HepG2 (cell line): ENCODE results near the gene ERF. TPM values are rescaled to one million over a fixed set of nuclear protein-coding genes. Genes with fewer than 3 reads are reported as not detected.
A peak's percentile ranks its signal among the peaks of the same experiment; 100 is the strongest.

ENCODE experiments used
- FOSL2 ChIP-seq: sonication (generic); formaldehyde crosslinking; IDR thresholded peaks from 2 replicates; pipeline ENCODE4 v1.4.0; 2020; ENCODE audit warnings: missing genetic modification reagents
- JUNB ChIP-seq: sonication (generic); formaldehyde crosslinking; IDR thresholded peaks from 2 replicates; pipeline ENCODE4 v1.8.0; 2022; ENCODE audit warnings: missing genetic modification reagents, mild to moderate bottlenecking, borderline replicate concordance
- NPAS2 ChIP-seq: sonication (generic); formaldehyde crosslinking; IDR thresholded peaks from 2 replicates; pipeline ENCODE4 v1.8.0; 2022; ENCODE audit warnings: mild to moderate bottlenecking, missing genetic modification reagents, borderline replicate concordance
- NR2F1 ChIP-seq, 2 experiments: fragments of 450-650 bp in 1 of 2; formaldehyde crosslinking in 1 of 2; IDR thresholded peaks; 2 replicates each; pipeline versions ENCODE4 v1.5.0 to v1.6.1; 2016 to 2020; ENCODE audit warnings: mild to moderate bottlenecking in 1 of 2, missing compliant biosample characterization in 1 of 2, missing genetic modification reagents in 1 of 2, moderate library complexity in 1 of 2
- NR2F2 ChIP-seq: IDR thresholded peaks from 2 replicates; pipeline ENCODE4 v1.6.1; 2012; ENCODE audit warnings: low read depth, inconsistent platforms, borderline replicate concordance
- PHF20 ChIP-seq: sonication (generic); formaldehyde crosslinking; IDR thresholded peaks from 2 replicates; pipeline ENCODE4 v1.5.0; 2020; ENCODE audit warnings: mild to moderate bottlenecking, missing genetic modification reagents
- SP4 ChIP-seq: sonication (generic); formaldehyde crosslinking; IDR thresholded peaks from 2 replicates; pipeline ENCODE4 v1.8.1; 2023; ENCODE audit warnings: mild to moderate bottlenecking, missing genetic modification reagents
- STAG1 ChIP-seq: sonication (generic); formaldehyde crosslinking; IDR thresholded peaks from 2 replicates; pipeline ENCODE4 v1.4.0; 2020; ENCODE audit warnings: missing genetic modification reagents
- STAT5B ChIP-seq: sonication (generic); formaldehyde crosslinking; IDR thresholded peaks from 2 replicates; pipeline ENCODE4 v1.4.0; 2020; ENCODE audit warnings: missing genetic modification reagents
- TAF15 ChIP-seq: fragments of 200-400 bp; formaldehyde crosslinking; IDR thresholded peaks from one replicate; pipeline ENCODE4 v1.6.1; 2018; ENCODE audit warnings: mild to moderate bottlenecking, low read depth, low read length; ENCODE audit not compliant: poor library complexity, severe bottlenecking
- TCF12 ChIP-seq, 2 experiments: fragments of 450-650 bp in 1 of 2; sonication (generic) in 1 of 2; formaldehyde crosslinking in 1 of 2; IDR thresholded peaks; 2 replicates each; pipeline versions ENCODE4 v1.6.1 to v1.8.0; 2017 to 2022; ENCODE audit warnings: antibody characterized with exemption in 1 of 2, mild to moderate bottlenecking in 1 of 2, missing genetic modification reagents in 1 of 2, moderate library complexity in 1 of 2
- YEATS4 ChIP-seq: sonication (generic); formaldehyde crosslinking; IDR thresholded peaks from 2 replicates; pipeline ENCODE4 v1.4.0; 2020; ENCODE audit warnings: missing genetic modification reagents, borderline replicate concordance
- ZNF143 ChIP-seq: sonication (generic); formaldehyde crosslinking; IDR thresholded peaks from 2 replicates; pipeline ENCODE4 v1.4.0; 2020; ENCODE audit warnings: missing genetic modification reagents
- ZNF225 ChIP-seq: sonication (generic); formaldehyde crosslinking; IDR thresholded peaks from 2 replicates; pipeline ENCODE4 v1.4.0; 2020; ENCODE audit warnings: mild to moderate bottlenecking, missing genetic modification reagents
- ZNF607 ChIP-seq: sonication (generic); formaldehyde crosslinking; IDR thresholded peaks from 2 replicates; pipeline ENCODE4 v1.5.1; 2020; ENCODE audit warnings: missing genetic modification reagents, mild to moderate bottlenecking, borderline replicate concordance
- polyA plus RNA-seq, 8 experiments: library from polyadenylated mRNA; depleted of rRNA in 3 of 8; stranded (reverse) in 7 of 8; unstranded in 1 of 8; fragments of >200 nt; fragmentation: Illumina TruSeq in 4 of 8; extraction: Trizol in 4 of 8; gene quantifications; 2 replicates each; pipeline versions ENCODE4 v1.2.1 to v1.2.3, GENCODE V29; 2011 to 2016; ENCODE audit warnings: low read depth in 4 of 8, missing spikeins in 1 of 8, mixed read lengths in 1 of 8; ENCODE audit not compliant: insufficient read depth in 1 of 8
- total RNA-seq, 5 experiments: library from RNA; depleted of rRNA; stranded (reverse); fragments of >200 nt; fragmentation: Illumina TruSeq; extraction: Trizol; gene quantifications; 2 replicates each; pipeline ENCODE4 v1.2.3, GENCODE V29; 2016; ENCODE audit warnings: low read depth in 1 of 5
- TF ChIP-seq, protein P1 (sequence below): IDR thresholded peaks from 2 replicates; pipeline ENCODE4 v1.6.1; 2016; ENCODE audit warnings: missing biosample characterization, missing genetic modification reagents, low read depth
- TF ChIP-seq, protein P2 (sequence below): IDR thresholded peaks from 2 replicates; pipeline ENCODE4 v1.6.1; 2016
- TF ChIP-seq, protein P3 (sequence below): sonication (generic); formaldehyde crosslinking; IDR thresholded peaks from 2 replicates; pipeline ENCODE4 v1.8.1; 2022; ENCODE audit warnings: mild to moderate bottlenecking, missing genetic modification reagents
- TF ChIP-seq, protein P4 (sequence below): IDR thresholded peaks from 2 replicates; pipeline ENCODE4 v1.6.1; 2012; ENCODE audit warnings: low read length, improper control_type of control experiment
- TF ChIP-seq, protein P5 (sequence below): IDR thresholded peaks from 2 replicates; pipeline ENCODE4 v1.6.1; 2016; ENCODE audit warnings: mild to moderate bottlenecking

ERF gene
- total and polyA plus RNA-seq, 2 of the 13 experiments (the other 11 are each of a cell fraction or from before 2014, with no cell fraction given) = 67.1 to 69.9 TPM

DNA sequence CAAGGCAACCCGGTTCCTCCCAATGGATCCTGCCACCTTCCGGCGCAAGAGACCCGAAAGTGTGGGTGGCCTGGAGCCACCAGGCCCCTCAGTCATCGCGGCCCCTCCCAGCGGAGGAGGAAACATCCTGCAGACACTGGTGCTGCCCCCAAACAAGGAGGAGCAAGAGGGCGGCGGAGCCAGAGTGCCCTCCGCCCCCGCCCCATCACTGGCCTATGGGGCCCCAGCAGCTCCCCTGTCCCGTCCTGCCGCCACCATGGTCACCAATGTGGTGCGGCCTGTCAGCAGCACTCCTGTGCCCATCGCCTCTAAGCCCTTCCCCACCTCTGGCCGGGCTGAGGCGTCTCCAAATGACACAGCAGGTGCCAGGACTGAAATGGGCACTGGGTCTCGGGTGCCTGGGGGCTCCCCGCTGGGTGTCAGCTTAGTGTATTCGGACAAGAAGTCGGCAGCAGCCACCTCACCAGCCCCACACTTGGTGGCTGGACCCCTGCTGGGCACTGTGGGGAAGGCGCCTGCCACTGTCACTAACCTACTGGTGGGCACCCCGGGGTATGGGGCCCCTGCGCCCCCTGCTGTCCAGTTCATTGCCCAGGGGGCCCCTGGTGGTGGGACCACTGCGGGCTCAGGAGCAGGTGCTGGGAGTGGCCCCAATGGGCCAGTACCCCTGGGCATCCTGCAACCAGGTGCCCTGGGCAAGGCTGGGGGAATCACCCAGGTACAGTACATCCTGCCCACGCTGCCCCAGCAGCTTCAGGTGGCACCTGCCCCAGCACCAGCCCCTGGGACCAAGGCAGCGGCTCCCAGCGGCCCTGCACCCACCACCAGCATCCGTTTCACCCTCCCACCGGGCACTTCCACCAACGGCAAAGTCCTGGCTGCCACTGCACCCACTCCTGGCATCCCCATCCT, 35.9 kb upstream of the ERF start (continued):
- peak; percentile 73 for TF ChIP-seq STAG1
- no peak for TF ChIP-seq JUNB (CRISPR knock-in tag)
- no peak for TF ChIP-seq TCF12 (IDR thresholded peaks at IDR 0.05)
- TF ChIP-seq TCF12 (CRISPR knock-in tag; IDR thresholded peaks at IDR 0.05) = no peak
- TF ChIP-seq ZNF607 (CRISPR knock-in tag) = no peak
- no peak for TF ChIP-seq SP4 (CRISPR knock-in tag)
- TF ChIP-seq STAT5B (CRISPR knock-in tag) = no peak
- TF ChIP-seq, protein P1, sequence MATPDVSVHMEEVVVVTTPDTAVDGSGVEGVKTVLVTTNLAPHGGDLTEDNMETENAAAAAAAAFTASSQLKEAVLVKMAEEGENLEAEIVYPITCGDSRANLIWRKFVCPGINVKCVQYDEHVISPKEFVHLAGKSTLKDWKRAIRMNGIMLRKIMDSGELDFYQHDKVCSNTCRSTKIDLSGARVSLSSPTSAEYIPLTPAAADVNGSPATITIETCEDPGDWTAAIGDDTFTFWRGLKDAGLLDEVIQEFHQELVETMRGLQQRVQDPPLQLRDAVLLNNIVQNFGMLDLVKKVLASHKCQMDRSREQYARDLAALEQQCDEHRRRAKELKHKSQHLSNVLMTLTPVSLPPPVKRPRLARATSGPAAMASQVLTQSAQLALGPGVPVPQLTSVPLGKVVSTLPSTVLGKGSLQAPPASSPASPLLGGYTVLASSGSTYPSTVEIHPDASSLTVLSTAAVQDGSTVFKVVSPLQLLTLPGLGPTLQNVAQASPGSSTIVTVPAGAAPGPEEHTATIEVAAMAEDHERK (CRISPR knock-in tag) = no peak
- no peak for TF ChIP-seq PHF20 (CRISPR knock-in tag)
- TF ChIP-seq, protein P2, sequence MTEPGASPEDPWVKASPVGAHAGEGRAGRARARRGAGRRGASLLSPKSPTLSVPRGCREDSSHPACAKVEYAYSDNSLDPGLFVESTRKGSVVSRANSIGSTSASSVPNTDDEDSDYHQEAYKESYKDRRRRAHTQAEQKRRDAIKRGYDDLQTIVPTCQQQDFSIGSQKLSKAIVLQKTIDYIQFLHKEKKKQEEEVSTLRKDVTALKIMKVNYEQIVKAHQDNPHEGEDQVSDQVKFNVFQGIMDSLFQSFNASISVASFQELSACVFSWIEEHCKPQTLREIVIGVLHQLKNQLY (CRISPR knock-in tag) = no peak
- peak; percentile 46; the same call in 1 of the 2 replicates for TF ChIP-seq ZNF143 (CRISPR knock-in tag)
- TF ChIP-seq, protein P3, sequence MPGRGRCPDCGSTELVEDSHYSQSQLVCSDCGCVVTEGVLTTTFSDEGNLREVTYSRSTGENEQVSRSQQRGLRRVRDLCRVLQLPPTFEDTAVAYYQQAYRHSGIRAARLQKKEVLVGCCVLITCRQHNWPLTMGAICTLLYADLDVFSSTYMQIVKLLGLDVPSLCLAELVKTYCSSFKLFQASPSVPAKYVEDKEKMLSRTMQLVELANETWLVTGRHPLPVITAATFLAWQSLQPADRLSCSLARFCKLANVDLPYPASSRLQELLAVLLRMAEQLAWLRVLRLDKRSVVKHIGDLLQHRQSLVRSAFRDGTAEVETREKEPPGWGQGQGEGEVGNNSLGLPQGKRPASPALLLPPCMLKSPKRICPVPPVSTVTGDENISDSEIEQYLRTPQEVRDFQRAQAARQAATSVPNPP (CRISPR knock-in tag) = no peak
- no peak for TF ChIP-seq NR2F2
- TF ChIP-seq FOSL2 (CRISPR knock-in tag) = 0 out of 2 replicates have a peak, but pooled peaks have one; percentile 17
- TF ChIP-seq YEATS4 (CRISPR knock-in tag) = no peak
- TF ChIP-seq, protein P4, sequence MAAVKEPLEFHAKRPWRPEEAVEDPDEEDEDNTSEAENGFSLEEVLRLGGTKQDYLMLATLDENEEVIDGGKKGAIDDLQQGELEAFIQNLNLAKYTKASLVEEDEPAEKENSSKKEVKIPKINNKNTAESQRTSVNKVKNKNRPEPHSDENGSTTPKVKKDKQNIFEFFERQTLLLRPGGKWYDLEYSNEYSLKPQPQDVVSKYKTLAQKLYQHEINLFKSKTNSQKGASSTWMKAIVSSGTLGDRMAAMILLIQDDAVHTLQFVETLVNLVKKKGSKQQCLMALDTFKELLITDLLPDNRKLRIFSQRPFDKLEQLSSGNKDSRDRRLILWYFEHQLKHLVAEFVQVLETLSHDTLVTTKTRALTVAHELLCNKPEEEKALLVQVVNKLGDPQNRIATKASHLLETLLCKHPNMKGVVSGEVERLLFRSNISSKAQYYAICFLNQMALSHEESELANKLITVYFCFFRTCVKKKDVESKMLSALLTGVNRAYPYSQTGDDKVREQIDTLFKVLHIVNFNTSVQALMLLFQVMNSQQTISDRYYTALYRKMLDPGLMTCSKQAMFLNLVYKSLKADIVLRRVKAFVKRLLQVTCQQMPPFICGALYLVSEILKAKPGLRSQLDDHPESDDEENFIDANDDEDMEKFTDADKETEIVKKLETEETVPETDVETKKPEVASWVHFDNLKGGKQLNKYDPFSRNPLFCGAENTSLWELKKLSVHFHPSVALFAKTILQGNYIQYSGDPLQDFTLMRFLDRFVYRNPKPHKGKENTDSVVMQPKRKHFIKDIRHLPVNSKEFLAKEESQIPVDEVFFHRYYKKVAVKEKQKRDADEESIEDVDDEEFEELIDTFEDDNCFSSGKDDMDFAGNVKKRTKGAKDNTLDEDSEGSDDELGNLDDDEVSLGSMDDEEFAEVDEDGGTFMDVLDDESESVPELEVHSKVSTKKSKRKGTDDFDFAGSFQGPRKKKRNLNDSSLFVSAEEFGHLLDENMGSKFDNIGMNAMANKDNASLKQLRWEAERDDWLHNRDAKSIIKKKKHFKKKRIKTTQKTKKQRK = no peak
- TF ChIP-seq ZNF225 (CRISPR knock-in tag) = no peak
- TF ChIP-seq TAF15 = no peak
- TF ChIP-seq NPAS2 (CRISPR knock-in tag) = no peak
- no peak for TF ChIP-seq NR2F1 (CRISPR knock-in tag; IDR thresholded peaks at IDR 0.05)
- TF ChIP-seq, protein P5, sequence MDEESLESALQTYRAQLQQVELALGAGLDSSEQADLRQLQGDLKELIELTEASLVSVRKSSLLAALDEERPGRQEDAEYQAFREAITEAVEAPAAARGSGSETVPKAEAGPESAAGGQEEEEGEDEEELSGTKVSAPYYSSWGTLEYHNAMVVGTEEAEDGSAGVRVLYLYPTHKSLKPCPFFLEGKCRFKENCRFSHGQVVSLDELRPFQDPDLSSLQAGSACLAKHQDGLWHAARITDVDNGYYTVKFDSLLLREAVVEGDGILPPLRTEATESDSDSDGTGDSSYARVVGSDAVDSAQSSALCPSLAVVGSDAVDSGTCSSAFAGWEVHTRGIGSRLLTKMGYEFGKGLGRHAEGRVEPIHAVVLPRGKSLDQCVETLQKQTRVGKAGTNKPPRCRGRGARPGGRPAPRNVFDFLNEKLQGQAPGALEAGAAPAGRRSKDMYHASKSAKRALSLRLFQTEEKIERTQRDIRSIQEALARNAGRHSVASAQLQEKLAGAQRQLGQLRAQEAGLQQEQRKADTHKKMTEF (CRISPR knock-in tag) = no peak
